AG04449 (cell line): ENCODE data around the gene DSCAM.

Source experiments
- CTCF ChIA-PET: fragments of 350-600 bp; formaldehyde crosslinking; extraction: SDS; loops from one replicate; lab custom pipeline; 2021; ENCODE audit warnings: antibody characterized with exemption; lab: Yijun Ruan, JAX
- POLR2A ChIA-PET: fragments of 400-600, 350-600 bp; formaldehyde crosslinking; extraction: SDS; loops from one replicate; lab custom pipeline; 2020; ENCODE audit warnings: antibody characterized with exemption, inconsistent platforms; lab: Yijun Ruan, JAX
- DNase-seq: peaks from one replicate; pipeline ENCODE4 v3.0.0-alpha.2; 2010; ENCODE audit warnings: low read depth, low spot score
- H3K4me3 ChIP-seq: 2 replicates; pipeline ENCODE4 v1.5.1; 2011; ENCODE audit warnings: low read depth, mild to moderate bottlenecking, control low read depth, low read length
- TF ChIP-seq, protein P1 (sequence below): IDR thresholded peaks from one replicate; pipeline ENCODE4 v1.5.1; 2011; ENCODE audit warnings: mild to moderate bottlenecking, moderate library complexity, low read length, control low read depth, inconsistent platforms; ENCODE audit not compliant: insufficient read depth; ENCODE audit errors: missing control alignments

The DSCAM gene

DNA sequence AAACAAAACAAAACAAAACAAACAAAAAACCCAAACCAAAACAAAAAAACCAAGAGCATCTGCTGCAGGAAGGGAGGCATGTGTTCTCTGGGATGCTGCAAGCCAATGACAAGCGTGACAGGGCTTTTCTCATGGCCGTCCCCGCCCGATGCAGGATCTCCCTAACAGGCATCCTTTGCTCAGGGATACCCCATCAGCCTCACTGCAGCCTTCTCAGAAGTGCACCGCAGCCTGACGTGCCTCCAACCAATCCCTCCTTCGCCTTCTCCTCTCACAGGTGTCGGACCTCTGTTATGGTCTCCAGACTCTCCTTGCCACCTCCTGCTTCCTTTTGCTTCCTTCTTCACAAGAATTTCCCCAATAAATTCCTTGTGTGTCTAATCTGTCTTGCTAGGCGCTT lies 832.6 kb downstream of the DSCAM start:
- CTCF ChIA-PET: no interaction called here
- no peak for DNase-seq

DNA sequence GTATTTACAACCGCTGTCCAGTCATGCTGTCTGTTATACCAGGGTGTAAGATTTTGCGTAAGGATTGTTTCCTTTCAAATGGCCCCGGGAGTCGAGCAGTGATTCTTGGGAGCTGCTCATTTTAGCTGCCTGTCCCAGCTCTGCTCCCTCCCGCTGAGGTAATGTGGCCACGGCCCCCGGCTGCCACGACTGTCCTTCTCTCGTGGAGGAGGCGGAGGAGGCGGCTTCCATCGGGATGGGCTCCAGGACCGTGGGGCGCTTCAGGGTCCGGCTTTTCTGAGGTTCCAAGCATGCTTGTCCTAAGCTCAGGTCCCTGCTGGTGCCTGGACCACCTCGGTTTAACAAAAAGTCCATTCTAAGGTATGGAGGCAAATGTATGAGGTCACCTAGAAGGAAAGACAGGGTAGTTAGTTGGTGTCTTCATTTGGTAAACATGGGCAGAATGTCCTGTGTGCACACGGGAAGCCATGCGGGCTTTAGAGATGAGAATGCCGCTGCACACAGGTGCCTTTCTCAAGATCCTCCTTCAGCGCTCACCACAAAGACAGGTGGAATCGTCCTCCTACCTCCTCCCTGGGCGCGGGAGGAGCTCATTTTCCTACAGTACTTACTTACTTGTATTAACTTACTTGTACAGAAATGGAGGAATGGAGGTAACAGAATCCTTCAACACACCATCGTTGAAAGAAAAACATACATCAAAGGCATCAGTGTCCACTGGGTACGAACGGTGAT lies 833.8 kb downstream of the DSCAM start:
- H3K4me3 ChIP-seq: no peak overlapping the region
- TF ChIP-seq, protein P1, sequence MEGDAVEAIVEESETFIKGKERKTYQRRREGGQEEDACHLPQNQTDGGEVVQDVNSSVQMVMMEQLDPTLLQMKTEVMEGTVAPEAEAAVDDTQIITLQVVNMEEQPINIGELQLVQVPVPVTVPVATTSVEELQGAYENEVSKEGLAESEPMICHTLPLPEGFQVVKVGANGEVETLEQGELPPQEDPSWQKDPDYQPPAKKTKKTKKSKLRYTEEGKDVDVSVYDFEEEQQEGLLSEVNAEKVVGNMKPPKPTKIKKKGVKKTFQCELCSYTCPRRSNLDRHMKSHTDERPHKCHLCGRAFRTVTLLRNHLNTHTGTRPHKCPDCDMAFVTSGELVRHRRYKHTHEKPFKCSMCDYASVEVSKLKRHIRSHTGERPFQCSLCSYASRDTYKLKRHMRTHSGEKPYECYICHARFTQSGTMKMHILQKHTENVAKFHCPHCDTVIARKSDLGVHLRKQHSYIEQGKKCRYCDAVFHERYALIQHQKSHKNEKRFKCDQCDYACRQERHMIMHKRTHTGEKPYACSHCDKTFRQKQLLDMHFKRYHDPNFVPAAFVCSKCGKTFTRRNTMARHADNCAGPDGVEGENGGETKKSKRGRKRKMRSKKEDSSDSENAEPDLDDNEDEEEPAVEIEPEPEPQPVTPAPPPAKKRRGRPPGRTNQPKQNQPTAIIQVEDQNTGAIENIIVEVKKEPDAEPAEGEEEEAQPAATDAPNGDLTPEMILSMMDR: no peak
- POLR2A ChIA-PET: no interaction called here
- DNase-seq: no peak
- CTCF ChIA-PET: no interaction called here

More for the DNA sequence above, 832.6 kb downstream of the DSCAM start:
- TF ChIP-seq, protein P1: no peak
- POLR2A ChIA-PET: no interaction called here
- H3K4me3 ChIP-seq: no peak overlapping the region

DNA sequence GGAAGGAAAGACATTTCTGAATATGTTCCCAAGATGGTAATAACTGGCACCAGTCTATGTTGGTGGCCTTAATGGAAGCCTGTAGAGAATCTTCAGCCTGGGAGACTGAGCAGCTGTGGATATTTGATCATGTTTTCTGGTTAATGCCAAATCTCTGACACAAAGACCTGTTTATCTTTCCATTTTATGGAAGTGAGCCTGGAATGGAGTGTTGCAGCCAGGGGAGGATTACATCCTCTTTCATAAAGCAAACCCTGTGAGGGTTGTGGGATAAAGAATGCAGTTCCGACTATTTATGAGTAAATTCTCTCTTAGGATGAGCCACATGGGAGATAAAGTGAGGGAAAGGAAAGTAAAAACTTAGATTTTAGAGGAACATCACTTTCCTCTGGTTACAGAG lies 835.6 kb downstream of the DSCAM start:
- TF ChIP-seq, protein P1: no peak
- DNase-seq: no peak
- CTCF ChIA-PET: no interaction called here
- H3K4me3 ChIP-seq: no peak overlapping the region
- POLR2A ChIA-PET: no interaction called here

DNA sequence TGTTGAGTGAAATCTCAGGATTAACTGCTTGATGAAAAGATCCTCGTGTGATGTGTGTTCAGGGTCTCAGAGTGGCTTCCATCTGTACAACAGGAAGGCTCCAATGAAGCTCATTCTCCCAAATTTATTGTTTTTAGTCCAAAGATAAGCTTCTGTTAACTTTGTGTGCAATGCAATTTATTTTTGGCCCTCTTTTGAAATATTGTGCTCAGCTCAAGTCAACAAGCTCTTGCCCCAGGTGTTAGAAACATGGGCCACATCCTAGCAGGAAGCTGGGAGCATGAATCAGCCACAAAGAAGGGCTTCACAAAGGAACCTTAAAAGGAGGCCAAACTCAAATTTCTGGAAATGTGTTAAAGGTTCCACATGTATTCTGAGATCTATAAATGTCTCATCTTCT lies 844.0 kb downstream of the DSCAM start:
- ChIA-PET CTCF (no interaction called here), POLR2A (no interaction called here)
- TF ChIP-seq, protein P1: no peak
- DNase-seq: no peak
- H3K4me3 ChIP-seq: no peak overlapping the region

DNA sequence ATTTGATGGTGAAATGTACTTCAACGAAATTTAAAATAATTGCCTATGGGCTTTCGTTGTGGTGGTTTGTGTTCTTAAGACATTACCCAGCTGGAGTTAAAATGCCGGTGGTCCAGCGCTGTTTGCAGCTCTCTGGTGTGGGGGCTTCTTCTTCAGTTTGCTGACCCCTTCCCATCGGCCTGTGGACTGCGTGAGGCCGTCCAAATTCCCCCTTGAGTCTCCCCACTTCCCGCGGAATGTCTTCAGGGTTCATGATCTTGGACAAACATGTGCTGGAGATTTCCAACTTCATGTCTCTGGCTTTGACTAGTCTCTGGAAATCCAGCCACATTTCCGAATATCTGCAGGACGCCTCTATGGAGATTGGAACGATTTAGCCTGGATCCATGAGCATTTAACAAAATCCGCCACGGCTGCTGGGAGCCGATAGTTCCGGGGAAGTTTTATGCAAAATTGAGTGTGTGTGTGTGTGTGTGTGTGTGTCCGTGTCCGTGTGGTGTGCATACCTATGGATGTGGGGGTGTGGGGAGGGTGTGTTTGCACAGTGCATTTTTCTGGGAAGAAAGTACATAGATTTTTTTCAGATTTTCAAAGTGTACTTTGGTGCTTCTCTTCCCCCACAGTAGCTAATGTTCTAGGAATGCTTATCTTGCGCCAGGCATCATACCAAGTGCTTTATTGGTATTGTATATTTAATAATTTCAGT lies 862.5 kb downstream of the DSCAM start:
- TF ChIP-seq, protein P1: no peak
- DNase-seq: no peak
- ChIA-PET POLR2A (no interaction called here), CTCF (no interaction called here)
- no peak overlapping the region for H3K4me3 ChIP-seq

DNA sequence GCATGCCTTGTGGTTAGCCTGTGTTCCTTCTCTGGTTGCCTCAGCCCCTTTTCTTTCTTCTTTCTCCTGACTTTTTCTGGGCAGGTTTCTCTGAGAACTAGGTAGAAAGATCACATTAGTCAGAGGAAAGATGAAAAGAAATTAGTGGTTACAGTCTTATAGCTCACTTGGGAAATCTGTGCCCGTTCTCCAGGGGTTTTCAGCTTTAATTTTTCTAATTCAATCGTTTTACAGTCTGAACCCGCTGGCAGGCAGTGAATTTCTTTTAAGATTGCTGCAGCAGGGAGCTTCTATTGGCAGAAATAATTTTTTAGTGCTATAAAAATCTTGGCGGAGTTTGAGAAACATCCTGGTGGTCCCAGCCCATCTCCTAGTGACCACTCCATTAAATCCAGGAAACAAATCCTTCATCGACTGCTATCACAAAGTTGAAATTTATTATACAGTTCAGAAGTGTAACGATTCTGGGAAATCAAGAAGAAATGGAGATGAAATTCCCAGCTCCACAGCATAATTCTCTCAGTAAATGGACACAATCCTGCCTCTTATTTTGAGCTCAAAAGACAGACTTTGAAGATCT lies 866.6 kb downstream of the DSCAM start:
- POLR2A ChIA-PET: no interaction called here
- TF ChIP-seq, protein P1: no peak
- CTCF ChIA-PET: no interaction called here
- H3K4me3 ChIP-seq: no peak overlapping the region
- DNase-seq: no peak
